CD14-positive monocyte (primary cell): ENCODE measurements around the gene CPED1. TPM values are rescaled to one million over a fixed set of nuclear protein-coding genes. Genes with fewer than 3 reads are reported as not detected.
"Not testable (repeated sequence)": the region's sequence is repeated elsewhere in the genome, so short reads cannot be mapped to it uniquely, and the experiment has no call there.

Experiments used
- DNase-seq, 3 donors: peaks; one replicate each; pipeline ENCODE4 v3.0.0-alpha.2; 2011 to 2022
- H2AFZ ChIP-seq: 2 replicates; pipeline ENCODE4 v1.6.0; 2012; ENCODE audit warnings: mild to moderate bottlenecking, low read depth, low read length, inconsistent platforms; ENCODE audit not compliant: insufficient read depth, poor library complexity, severe bottlenecking
- H3K27ac ChIP-seq, 2 donors: 1 replicate in 1 of 2; 2 replicates in 1 of 2; pipeline ENCODE4 v1.5.1; 2012 to 2013; ENCODE audit warnings: low read length in 2 of 2, control low read depth in 1 of 2, inconsistent platforms in 1 of 2, low read depth in 1 of 2, mild to moderate bottlenecking in 1 of 2
- H3K27me3 ChIP-seq, 2 donors: one replicate each; pipeline versions ENCODE4 v1.6.0 to v1.6.1; 2011 to 2013; ENCODE audit warnings: low read length in 2 of 2; ENCODE audit not compliant: control insufficient read depth in 2 of 2, insufficient read depth in 2 of 2
- H3K36me3 ChIP-seq, 2 donors: replicated peaks in 1 of 2; 1 replicate in 1 of 2; 2 replicates in 1 of 2; pipeline versions ENCODE4 v1.5.1 to v1.6.1; 2012 to 2013; ENCODE audit warnings: low read length in 2 of 2, control low read depth in 1 of 2, inconsistent platforms in 1 of 2, mild to moderate bottlenecking in 1 of 2; ENCODE audit not compliant: insufficient read depth in 2 of 2, control insufficient read depth in 1 of 2
- H3K4me1 ChIP-seq, 2 donors: 1 replicate in 1 of 2; 2 replicates in 1 of 2; pipeline versions ENCODE4 v1.5.1 to v1.6.1; 2012 to 2013; ENCODE audit warnings: low read length in 2 of 2, control low read depth in 1 of 2, inconsistent platforms in 1 of 2, mild to moderate bottlenecking in 1 of 2, moderate library complexity in 1 of 2; ENCODE audit not compliant: insufficient read depth in 2 of 2, control insufficient read depth in 1 of 2
- H3K4me2 ChIP-seq: replicated peaks from 2 replicates; pipeline ENCODE3; 2012; ENCODE audit warnings: low read length, moderate library complexity, mild to moderate bottlenecking; ENCODE audit not compliant: poor library complexity, severe bottlenecking; ENCODE audit errors: extremely low read depth
- H3K4me3 ChIP-seq, 3 experiments: fragments of 200-600 bp in 1 of 3; sonication (generic) in 1 of 3; replicated peaks in 1 of 3; 1 replicate in 2 of 3; 2 replicates in 1 of 3; pipeline ENCODE4 v1.5.1; 2011 to 2013; ENCODE audit warnings: low read length in 3 of 3, mild to moderate bottlenecking in 3 of 3, control low read depth in 2 of 3, low read depth in 2 of 3, inconsistent platforms in 1 of 3, moderate library complexity in 1 of 3
- H3K79me2 ChIP-seq: 2 replicates; pipeline ENCODE4 v1.6.0; 2012; ENCODE audit warnings: mild to moderate bottlenecking, control low read depth, inconsistent platforms, low read length, moderate library complexity; ENCODE audit not compliant: insufficient read depth
- H3K9ac ChIP-seq: 2 replicates; pipeline ENCODE4 v1.6.0; 2017; ENCODE audit warnings: low read length, mild to moderate bottlenecking; ENCODE audit not compliant: insufficient read depth, poor library complexity, severe bottlenecking
- H3K9me3 ChIP-seq, 2 donors: replicated peaks in 1 of 2; 1 replicate in 1 of 2; 2 replicates in 1 of 2; pipeline versions ENCODE4 v1.5.1 to v1.6.1; 2012 to 2013; ENCODE audit warnings: low read length in 2 of 2, control low read depth in 1 of 2; ENCODE audit not compliant: control insufficient read depth in 1 of 2, insufficient read depth in 1 of 2
- H4K20me1 ChIP-seq: 2 replicates; pipeline ENCODE4 v1.6.0; 2012; ENCODE audit warnings: mild to moderate bottlenecking, low read length, control low read depth, moderate library complexity; ENCODE audit not compliant: insufficient read depth
- H3K27ac Mint-ChIP-seq, 7 donors: one replicate each; pipeline ENCODE4 v1.8.0; 2020; ENCODE audit warnings: mild to moderate bottlenecking in 7 of 7, mixed read lengths in 7 of 7, moderate library complexity in 6 of 7, inconsistent platforms in 2 of 7
- H3K27me3 Mint-ChIP-seq, 3 donors: one replicate each; pipeline ENCODE4 v1.8.0; 2021 to 2022; ENCODE audit warnings: low read depth in 3 of 3, mild to moderate bottlenecking in 3 of 3, mixed read lengths in 3 of 3, moderate library complexity in 3 of 3, inconsistent platforms in 1 of 3
- H3K36me3 Mint-ChIP-seq, 2 donors: one replicate each; pipeline ENCODE4 v1.8.0; 2020; ENCODE audit warnings: mixed read lengths in 2 of 2, inconsistent platforms in 1 of 2, mild to moderate bottlenecking in 1 of 2
- H3K4me1 Mint-ChIP-seq: one replicate; pipeline ENCODE4 v1.8.0; 2020; ENCODE audit warnings: mild to moderate bottlenecking, mixed read lengths
- H3K4me3 Mint-ChIP-seq, 2 donors: one replicate each; pipeline ENCODE4 v1.8.0; 2020; ENCODE audit warnings: mild to moderate bottlenecking in 2 of 2, mixed read lengths in 2 of 2, moderate library complexity in 1 of 2
- H3K9me3 Mint-ChIP-seq, 7 donors: one replicate each; pipeline ENCODE4 v1.8.0; 2020 to 2022; ENCODE audit warnings: mixed read lengths in 7 of 7, mild to moderate bottlenecking in 6 of 7, moderate library complexity in 6 of 7, inconsistent platforms in 2 of 7
- WGBS: methylation state at CpG from one replicate; pipeline ENCODE4 v1.1.5; 2013; ENCODE audit warnings: missing lambda C conversion rate; ENCODE audit not compliant: insufficient coverage; 5-methylcytosine and 5-hydroxymethylcytosine counted together
- intact Hi-C, 2 donors: fragments of 100-400 bp; cut with micrococcal nuclease; formaldehyde crosslinking; loops; one replicate each; pipeline versions ENCODE4 v1.15.0 to v1.15.1; 2023
- polyA plus RNA-seq, 3 donors: library from polyadenylated mRNA; depleted of rRNA in 1 of 3; unstranded in 2 of 3; stranded (reverse) in 1 of 3; fragments of 300-500 nt in 2 of 3; fragments of >200 nt in 1 of 3; fragmentation: Illumina TruSeq in 2 of 3; gene quantifications; 1 replicate in 2 of 3; 2 replicates in 1 of 3; pipeline ENCODE4 v1.2.3, GENCODE V29; 2012 to 2021
- TF ChIP-seq, protein P1 (sequence below): fragments of 200-600 bp; IDR thresholded peaks from one replicate; pipeline ENCODE4 v1.8.0; 2022; ENCODE audit warnings: antibody characterized with exemption, mild to moderate bottlenecking

CPED1 gene
- polyA plus RNA-seq, 3 donors = 9.8 to 30.0 (median 20.4) TPM

DNA sequence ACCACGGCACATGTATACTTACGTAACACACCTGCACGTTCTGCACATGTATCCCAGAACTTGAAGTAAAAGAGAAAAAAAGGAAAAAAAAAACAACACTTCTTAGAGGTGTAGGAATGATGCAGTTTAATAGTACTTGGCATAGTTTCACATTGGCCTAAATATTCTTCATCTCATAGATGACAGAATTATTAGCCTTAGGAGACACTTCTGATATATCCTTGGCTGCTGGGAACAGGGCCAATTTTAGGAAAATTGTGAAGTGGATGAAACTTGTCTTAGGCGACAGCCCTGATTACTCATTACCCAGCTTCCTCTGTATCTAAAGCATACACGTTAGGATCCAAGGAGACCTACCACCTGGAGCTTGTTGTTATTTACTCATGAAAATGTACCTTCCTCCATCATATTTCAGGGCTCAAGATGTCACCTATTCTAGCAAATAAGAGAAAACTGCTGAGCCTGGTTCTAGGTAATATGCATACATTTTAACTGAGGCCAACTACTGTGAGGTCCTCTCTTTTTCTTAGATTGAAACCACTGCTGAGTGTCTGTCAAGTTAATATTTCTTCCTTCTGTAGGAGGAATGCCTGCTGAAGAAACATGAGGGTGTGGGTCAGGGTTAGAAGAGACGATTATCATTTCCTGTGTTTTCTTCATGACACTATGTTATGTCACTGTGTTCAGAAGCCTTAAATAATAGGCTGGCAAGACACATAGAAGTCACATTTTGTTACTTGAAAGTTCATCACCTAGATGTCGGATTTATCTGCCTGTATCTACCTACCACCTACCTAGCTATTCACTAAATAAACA lies 44.3 kb downstream of the CPED1 start:
- intact Hi-C loops = loop anchor here in 1 of 2 donors (10.0 kb wide), 1 partner anchor 48 kb away; the partner anchor contains the start of gene CPED1
- no peaks in the 10 kb centered on the region for H3K36me3 ChIP-seq
- H3K4me1 ChIP-seq = peaks cover 0 to 7% of the 10 kb centered on the region in 2 donors
- H3K36me3 Mint-ChIP-seq = no peaks in the 10 kb centered on the region
- no peaks in the 10 kb centered on the region for H3K79me2 ChIP-seq
- no peak overlapping the region for H3K9ac ChIP-seq
- no peak overlapping the region for H3K4me3 Mint-ChIP-seq
- WGBS = 64% methylated on average over 2 of the region's 7 CpGs
- H3K4me3 ChIP-seq = no peak overlapping the region
- H3K4me1 Mint-ChIP-seq = peaks cover 8% of the 10 kb centered on the region
- TF ChIP-seq, protein P1, sequence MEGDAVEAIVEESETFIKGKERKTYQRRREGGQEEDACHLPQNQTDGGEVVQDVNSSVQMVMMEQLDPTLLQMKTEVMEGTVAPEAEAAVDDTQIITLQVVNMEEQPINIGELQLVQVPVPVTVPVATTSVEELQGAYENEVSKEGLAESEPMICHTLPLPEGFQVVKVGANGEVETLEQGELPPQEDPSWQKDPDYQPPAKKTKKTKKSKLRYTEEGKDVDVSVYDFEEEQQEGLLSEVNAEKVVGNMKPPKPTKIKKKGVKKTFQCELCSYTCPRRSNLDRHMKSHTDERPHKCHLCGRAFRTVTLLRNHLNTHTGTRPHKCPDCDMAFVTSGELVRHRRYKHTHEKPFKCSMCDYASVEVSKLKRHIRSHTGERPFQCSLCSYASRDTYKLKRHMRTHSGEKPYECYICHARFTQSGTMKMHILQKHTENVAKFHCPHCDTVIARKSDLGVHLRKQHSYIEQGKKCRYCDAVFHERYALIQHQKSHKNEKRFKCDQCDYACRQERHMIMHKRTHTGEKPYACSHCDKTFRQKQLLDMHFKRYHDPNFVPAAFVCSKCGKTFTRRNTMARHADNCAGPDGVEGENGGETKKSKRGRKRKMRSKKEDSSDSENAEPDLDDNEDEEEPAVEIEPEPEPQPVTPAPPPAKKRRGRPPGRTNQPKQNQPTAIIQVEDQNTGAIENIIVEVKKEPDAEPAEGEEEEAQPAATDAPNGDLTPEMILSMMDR = no peak
- H3K27me3 ChIP-seq = no peaks in the 10 kb centered on the region
- H3K27me3 Mint-ChIP-seq = no peaks in the 10 kb centered on the region
- DNase-seq = no peak
- H3K27ac Mint-ChIP-seq = peak overlapping the region in 2 of 7 donors; percentile 1 to 14
- no peak overlapping the region for H3K4me2 ChIP-seq
- no peak overlapping the region for H2AFZ ChIP-seq
- H3K27ac ChIP-seq = no peak overlapping the region
- no peaks in the 10 kb centered on the region for H3K9me3 ChIP-seq
- peaks cover 0 to 5% (median 1%) of the 10 kb centered on the region in 7 donors for H3K9me3 Mint-ChIP-seq
- H4K20me1 ChIP-seq = no peaks in the 10 kb centered on the region

DNA sequence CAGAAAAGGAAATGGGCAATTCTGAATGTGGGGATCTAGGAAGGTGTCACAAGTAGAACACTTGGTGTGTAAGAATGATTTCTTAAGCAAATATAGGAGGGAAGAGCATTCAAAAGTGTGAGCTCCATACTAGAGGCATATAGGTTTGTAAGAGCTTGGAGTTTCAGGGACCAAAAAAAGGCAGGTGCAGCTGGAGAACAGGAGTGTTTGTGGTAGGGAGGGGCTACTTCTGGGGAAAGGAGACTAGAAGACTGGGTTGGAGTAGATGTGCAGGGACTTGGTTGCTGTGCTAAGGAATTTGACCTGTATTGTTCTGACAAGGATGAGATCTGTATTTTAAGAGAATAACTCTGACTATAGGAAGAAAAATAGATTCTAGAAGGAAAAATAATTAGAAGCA lies 46.4 kb downstream of the CPED1 start:
- H3K36me3 Mint-ChIP-seq = no peaks in the 10 kb centered on the region

DNA sequence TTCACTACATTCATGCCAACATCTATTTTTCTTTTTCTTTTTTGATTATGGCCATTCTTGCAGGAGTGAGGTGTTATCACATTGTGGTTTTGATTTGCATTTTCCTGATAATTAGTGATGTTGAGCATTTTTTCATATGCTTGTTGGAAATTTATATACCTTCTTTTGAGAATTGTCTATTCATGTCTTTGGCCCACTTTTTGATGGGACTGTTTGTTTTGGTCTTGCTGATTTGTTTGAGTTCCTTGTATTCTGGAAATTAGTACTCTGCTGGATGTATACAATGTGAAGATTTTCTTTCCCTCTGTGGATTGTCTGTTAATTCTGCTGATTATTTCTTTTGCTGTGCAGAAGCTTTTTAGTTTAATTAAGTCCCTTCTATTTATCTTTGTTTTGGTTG lies 48.3 kb downstream of the CPED1 start:
- H3K4me2 ChIP-seq, H3K27ac Mint-ChIP-seq, H3K79me2 ChIP-seq, H3K9me3 Mint-ChIP-seq, DNase-seq, H2AFZ ChIP-seq, H3K27me3 ChIP-seq, H3K4me1 Mint-ChIP-seq, H4K20me1 ChIP-seq, H3K9me3 ChIP-seq, H3K9ac ChIP-seq, H3K4me3 Mint-ChIP-seq, H3K36me3 ChIP-seq, H3K27me3 Mint-ChIP-seq, H3K27ac ChIP-seq, H3K36me3 Mint-ChIP-seq, H3K4me3 ChIP-seq, H3K4me1 ChIP-seq: not testable (repeated sequence)
- intact Hi-C loops = loop anchor here in 1 of 2 donors (10.0 kb wide), 1 partner anchor 52 kb away; the partner anchor contains the start of gene CPED1

More for the DNA sequence above, 46.4 kb downstream of the CPED1 start:
- Histone ChIP-seq H3K27me3 (no peaks in the 10 kb centered on the region), H3K4me3 (no peak overlapping the region), H4K20me1 (no peaks in the 10 kb centered on the region), H3K36me3 (no peaks in the 10 kb centered on the region), H3K79me2 (no peaks in the 10 kb centered on the region), H3K4me1 (peaks cover 0 to 7% of the 10 kb centered on the region in 2 donors), H3K27ac (no peak overlapping the region), H2AFZ (no peak overlapping the region), H3K9ac (no peak overlapping the region), H3K4me2 (no peak overlapping the region), H3K9me3 (no peaks in the 10 kb centered on the region)
- H3K27ac Mint-ChIP-seq = no peak overlapping the region
- H3K27me3 Mint-ChIP-seq = no peaks in the 10 kb centered on the region
- H3K4me1 Mint-ChIP-seq = peaks cover 8% of the 10 kb centered on the region
- H3K9me3 Mint-ChIP-seq = peaks cover 0 to 7% (median 1%) of the 10 kb centered on the region in 7 donors
- DNase-seq = no peak
- TF ChIP-seq, protein P1 = no peak
- no peak overlapping the region for H3K4me3 Mint-ChIP-seq
- intact Hi-C loops = loop anchor here in 1 of 2 donors (10.0 kb wide), 1 partner anchor 50 kb away; the partner anchor contains the start of gene CPED1
